GM12878 (cell line): ENCODE results near the gene PLA2G4E. TPM values are rescaled to one million over a fixed set of nuclear protein-coding genes. Genes with fewer than 3 reads are reported as not detected.

Experiments
- ATAC-seq: fragments of 200-7000 bp; cut with Tn5 transposase; 3 replicates; pipeline ENCODE4 v1.9.1; 2020; ENCODE audit warnings: mild to moderate bottlenecking, moderate library complexity
- BruUV-seq: library from RNA; stranded (reverse); fragments of 400-500 nt; replicated peaks from 2 replicates; lab custom pipeline; 2021; lab: Mats Ljungman, UMichigan
- CTCF ChIA-PET: fragments of 300-600 bp; sonication (Branson Sonifier 250); formaldehyde crosslinking; extraction: SDS; loops from one replicate; lab custom pipeline; 2021; ENCODE audit warnings: inconsistent platforms; lab: Yijun Ruan, JAX
- POLR2A ChIA-PET: fragments of 350-600 bp; formaldehyde crosslinking; extraction: SDS; loops from one replicate; lab custom pipeline; 2021; ENCODE audit warnings: inconsistent platforms; lab: Charles Lee
- RAD21 ChIA-PET: fragments of 300-600 bp; sonication (Branson Sonifier 250); formaldehyde crosslinking; loops from one replicate; lab custom pipeline; 2023; ENCODE audit warnings: antibody characterized with exemption; ENCODE audit not compliant: unreplicated experiment; lab: Charles Lee
- SMC1A ChIA-PET: fragments of 300-600 bp; sonication (Branson Sonifier 250); formaldehyde crosslinking; loops from one replicate; lab custom pipeline; 2023; ENCODE audit not compliant: unreplicated experiment, uncharacterized antibody; lab: Charles Lee
- DNase-seq: peaks from one replicate; pipeline ENCODE4 v3.0.0-alpha.2; 2011; ENCODE audit warnings: low read depth, low spot score
- FAIRE-seq: peaks from 3 replicates; lab custom pipeline; 2011; peaks lifted over from hg19 to GRCh38; lab: Jason Lieb, UNC
- H2AFZ ChIP-seq: 2 replicates; pipeline ENCODE4 v1.6.0; 2011; ENCODE audit warnings: low read depth, low read length, control low read depth; ENCODE audit not compliant: control insufficient read depth
- H3K27ac ChIP-seq: 2 replicates; pipeline ENCODE4 v1.5.1; 2011; ENCODE audit warnings: control low read depth; ENCODE audit not compliant: control insufficient read depth, insufficient read depth
- H3K27me3 ChIP-seq, 2 experiments: replicated peaks in 1 of 2; 2 replicates each; pipeline versions ENCODE4 v1.6.0 to v1.6.1; 2011; ENCODE audit warnings: low read length in 1 of 2; ENCODE audit not compliant: control insufficient read depth in 2 of 2, insufficient read depth in 2 of 2
- H3K36me3 ChIP-seq, 2 experiments: 2 replicates each; pipeline ENCODE4 v1.5.1; 2011; ENCODE audit warnings: low read length in 1 of 2; ENCODE audit not compliant: control insufficient read depth in 2 of 2, insufficient read depth in 2 of 2
- H3K4me1 ChIP-seq: 2 replicates; pipeline ENCODE4 v1.6.1; 2011; ENCODE audit warnings: mild to moderate bottlenecking, low read length, moderate library complexity, mixed read lengths; ENCODE audit not compliant: control insufficient read depth, insufficient read depth
- H3K4me2 ChIP-seq: 2 replicates; pipeline ENCODE4 v1.6.0; 2011; ENCODE audit warnings: control low read depth; ENCODE audit not compliant: control insufficient read depth, insufficient read depth
- H3K4me3 ChIP-seq: fragments of 200-600 bp; sonication (generic); 2 replicates; pipeline ENCODE4 v1.5.1; 2016
- H3K79me2 ChIP-seq: 2 replicates; pipeline ENCODE4 v1.6.0; 2011; ENCODE audit warnings: low read length; ENCODE audit not compliant: control insufficient read depth, insufficient read depth
- H3K9ac ChIP-seq: 2 replicates; pipeline ENCODE4 v1.8.0; 2011; ENCODE audit warnings: low read length, control low read depth, mixed read lengths; ENCODE audit not compliant: control insufficient read depth, insufficient read depth
- H3K9me3 ChIP-seq: replicated peaks from 3 replicates; pipeline ENCODE4 v1.5.1; 2011; ENCODE audit warnings: mild to moderate bottlenecking, low read length; ENCODE audit not compliant: control insufficient read depth, insufficient read depth
- H4K20me1 ChIP-seq: 2 replicates; pipeline ENCODE4 v1.6.0; 2011; ENCODE audit not compliant: control insufficient read depth, insufficient read depth
- EGR1 ChIP-seq, 2 experiments: IDR thresholded peaks; 1 replicate in 1 of 2; 2 replicates in 1 of 2; pipeline ENCODE4 v1.6.1; 2011 to 2012; ENCODE audit warnings: low read depth in 2 of 2, low read length in 2 of 2, borderline replicate concordance in 1 of 2, mild to moderate bottlenecking in 1 of 2, moderate library complexity in 1 of 2
- KDM1A ChIP-seq: fragments of 200-600 bp; sonication (generic); IDR thresholded peaks from 2 replicates; pipeline ENCODE4 v1.6.1; 2016; ENCODE audit warnings: borderline replicate concordance
- NFYA ChIP-seq: IDR thresholded peaks from 2 replicates; pipeline ENCODE4 v1.6.1; 2011; ENCODE audit warnings: low read depth, mild to moderate bottlenecking, low read length, improper control_type of control experiment, borderline replicate concordance
- NFYB ChIP-seq: IDR thresholded peaks from 2 replicates; pipeline ENCODE4 v1.6.1; 2011; ENCODE audit warnings: low read depth, mild to moderate bottlenecking, low read length, improper control_type of control experiment, moderate library complexity; ENCODE audit not compliant: insufficient read depth
- NR2C2 ChIP-seq: IDR thresholded peaks from 2 replicates; pipeline ENCODE4 v1.6.1; 2011; ENCODE audit warnings: borderline replicate concordance, low read depth; ENCODE audit not compliant: control insufficient read depth, insufficient read length
- POLR2AphosphoS2 ChIP-seq: IDR thresholded peaks from 2 replicates; pipeline ENCODE4 v1.6.1; 2011; ENCODE audit warnings: low read depth, mild to moderate bottlenecking, low read length, improper control_type of control experiment, moderate library complexity
- SREBF1 ChIP-seq: IDR thresholded peaks from 2 replicates; pipeline ENCODE4 v1.6.1; 2012; ENCODE audit warnings: mild to moderate bottlenecking, low read length
- WRNIP1 ChIP-seq: IDR thresholded peaks from 2 replicates; pipeline ENCODE4 v1.6.1; 2011; ENCODE audit warnings: low read depth, low read length, improper control_type of control experiment, borderline replicate concordance
- WGBS: methylation state at CpG from one replicate; pipeline ENCODE4 v1.1.6; 2016; ENCODE audit warnings: low lambda C conversion rate; ENCODE audit not compliant: insufficient replicate concordance, insufficient coverage; ENCODE audit errors: missing lambda C conversion rate; 5-methylcytosine and 5-hydroxymethylcytosine counted together
- in situ Hi-C: fragments of 300-500 bp; cut with MboI; formaldehyde crosslinking; loops from 9 replicates; pipeline ENCODE4 v1.14.3; 2018; ENCODE audit warnings: mixed read lengths
- intact Hi-C: fragments of 100-400 bp; cut with micrococcal nuclease; formaldehyde crosslinking; loops from one replicate; pipeline ENCODE4 v1.14.2; 2022; ENCODE audit not compliant: unreplicated experiment
- polyA plus RNA-seq, 11 experiments: library from polyadenylated mRNA; depleted of rRNA in 4 of 11; unstranded in 6 of 11; stranded (reverse) in 5 of 11; fragments of >200 nt; fragmentation: Nextera tagmentation in 4 of 11; fragmentation: Illumina TruSeq in 1 of 11; extraction: Ambion mirVana in 4 of 11; extraction: Trizol in 1 of 11; gene quantifications; 1 replicate in 1 of 11; 2 replicates in 10 of 11; pipeline versions ENCODE4 v1.2.1 to v1.2.3, GENCODE V29; 2011 to 2016; ENCODE audit warnings: inconsistent platforms in 2 of 11, missing spikeins in 2 of 11, low read depth in 1 of 11
- total RNA-seq, 4 experiments: library from RNA; depleted of rRNA in 3 of 4; stranded (reverse); fragments of >200 nt in 3 of 4; fragmentation: Illumina TruSeq in 1 of 4; extraction: Trizol in 1 of 4; gene quantifications; 2 replicates each; pipeline versions ENCODE4 v1.2.1 to v1.2.3, GENCODE V29; 2013 to 2021
- TF ChIP-seq, protein P1 (sequence below): IDR thresholded peaks from 2 replicates; pipeline ENCODE4 v1.6.1; 2011; ENCODE audit warnings: low read depth, mild to moderate bottlenecking, low read length, moderate library complexity, borderline replicate concordance; ENCODE audit errors: extremely low read depth
- TF ChIP-seq, protein P2 (sequence below): fragments of 450-650 bp; IDR thresholded peaks from 2 replicates; pipeline ENCODE4 v1.6.1; 2016; ENCODE audit warnings: mild to moderate bottlenecking, moderate library complexity, borderline replicate concordance
- TF ChIP-seq, protein P3 (sequence below): fragments of 450-650 bp; IDR thresholded peaks from 2 replicates; pipeline ENCODE4 v1.6.1; 2016; ENCODE audit warnings: mild to moderate bottlenecking
- TF ChIP-seq, protein P4 (sequence below): fragments of 450-650 bp; IDR thresholded peaks from 2 replicates; pipeline ENCODE4 v1.6.1; 2017; ENCODE audit warnings: mild to moderate bottlenecking, moderate library complexity

PLA2G4E gene
- total and polyA plus RNA-seq, 10 of the 15 experiments (the other 5 are each of a cell fraction or from before 2014, with no cell fraction given) = 0.05 to 0.32 (median 0.06) TPM; not detected in 5

DNA sequence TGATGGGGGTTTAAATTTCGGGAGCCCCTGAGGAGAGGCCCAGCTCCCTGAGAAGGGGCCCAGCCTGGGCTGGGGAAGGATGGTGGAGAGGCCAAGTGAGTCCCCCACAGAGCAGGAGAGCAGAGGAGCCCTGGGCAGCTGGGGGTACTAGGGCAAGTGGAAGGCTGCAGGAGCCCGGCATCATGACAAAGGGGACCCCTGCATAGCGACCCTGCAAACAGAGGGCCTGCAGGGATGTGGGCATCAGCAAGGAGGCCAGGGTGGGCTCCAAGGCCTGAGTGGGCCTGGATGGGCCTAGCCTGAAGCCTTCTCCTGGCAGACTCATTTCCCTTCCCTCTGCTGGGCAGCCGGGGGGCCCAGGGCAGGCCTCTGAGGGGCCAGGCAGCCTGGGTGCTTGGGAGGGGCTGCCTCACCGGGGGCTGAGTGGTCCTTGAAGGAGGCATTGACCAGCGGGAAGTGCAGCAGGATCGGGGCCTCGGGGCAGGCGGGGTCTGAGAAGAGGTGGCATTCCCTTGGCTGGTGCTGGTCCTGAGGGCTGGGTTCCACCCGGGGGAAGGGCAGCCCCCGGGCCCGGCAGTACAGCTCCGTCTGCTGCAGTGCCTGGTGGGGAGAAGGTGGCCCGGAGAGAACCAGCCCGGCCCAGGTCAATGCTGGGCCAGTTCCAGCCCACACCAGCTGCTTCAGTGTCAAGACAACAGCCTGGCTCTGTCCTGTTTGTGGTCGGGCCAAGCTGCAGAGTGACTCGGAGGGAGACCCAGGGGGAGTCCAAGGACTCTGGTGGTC is 48.8 kb upstream of the PLA2G4E start:
- Histone ChIP-seq H3K4me1 (peaks cover 7% of the 10 kb centered on the region), H3K27me3 (no peaks in the 10 kb centered on the region; a peak in 1 of 4 replicates), H3K36me3 (no peaks in the 10 kb centered on the region), H3K4me3 (no peak overlapping the region), H3K27ac (no peak overlapping the region), H4K20me1 (no peaks in the 10 kb centered on the region), H2AFZ (no peak overlapping the region), H3K4me2 (no peak overlapping the region), H3K9me3 (no peaks in the 10 kb centered on the region), H3K9ac (no peak overlapping the region), H3K79me2 (no peaks in the 10 kb centered on the region)
- TF ChIP-seq, protein P1, sequence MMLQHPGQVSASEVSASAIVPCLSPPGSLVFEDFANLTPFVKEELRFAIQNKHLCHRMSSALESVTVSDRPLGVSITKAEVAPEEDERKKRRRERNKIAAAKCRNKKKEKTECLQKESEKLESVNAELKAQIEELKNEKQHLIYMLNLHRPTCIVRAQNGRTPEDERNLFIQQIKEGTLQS = no peak
- TF ChIP-seq NFYB (no peak), WRNIP1 (no peak), KDM1A (no peak), NFYA (no peak), NR2C2 (no peak), SREBF1 (no peak), EGR1 (IDR thresholded peaks at IDR 0.05; ENCODE audit: borderline replicate concordance in 1 of 2, low read depth in 2 of 2, low read length in 2 of 2) (no peak), POLR2AphosphoS2 (no peak)
- TF ChIP-seq, protein P2, sequence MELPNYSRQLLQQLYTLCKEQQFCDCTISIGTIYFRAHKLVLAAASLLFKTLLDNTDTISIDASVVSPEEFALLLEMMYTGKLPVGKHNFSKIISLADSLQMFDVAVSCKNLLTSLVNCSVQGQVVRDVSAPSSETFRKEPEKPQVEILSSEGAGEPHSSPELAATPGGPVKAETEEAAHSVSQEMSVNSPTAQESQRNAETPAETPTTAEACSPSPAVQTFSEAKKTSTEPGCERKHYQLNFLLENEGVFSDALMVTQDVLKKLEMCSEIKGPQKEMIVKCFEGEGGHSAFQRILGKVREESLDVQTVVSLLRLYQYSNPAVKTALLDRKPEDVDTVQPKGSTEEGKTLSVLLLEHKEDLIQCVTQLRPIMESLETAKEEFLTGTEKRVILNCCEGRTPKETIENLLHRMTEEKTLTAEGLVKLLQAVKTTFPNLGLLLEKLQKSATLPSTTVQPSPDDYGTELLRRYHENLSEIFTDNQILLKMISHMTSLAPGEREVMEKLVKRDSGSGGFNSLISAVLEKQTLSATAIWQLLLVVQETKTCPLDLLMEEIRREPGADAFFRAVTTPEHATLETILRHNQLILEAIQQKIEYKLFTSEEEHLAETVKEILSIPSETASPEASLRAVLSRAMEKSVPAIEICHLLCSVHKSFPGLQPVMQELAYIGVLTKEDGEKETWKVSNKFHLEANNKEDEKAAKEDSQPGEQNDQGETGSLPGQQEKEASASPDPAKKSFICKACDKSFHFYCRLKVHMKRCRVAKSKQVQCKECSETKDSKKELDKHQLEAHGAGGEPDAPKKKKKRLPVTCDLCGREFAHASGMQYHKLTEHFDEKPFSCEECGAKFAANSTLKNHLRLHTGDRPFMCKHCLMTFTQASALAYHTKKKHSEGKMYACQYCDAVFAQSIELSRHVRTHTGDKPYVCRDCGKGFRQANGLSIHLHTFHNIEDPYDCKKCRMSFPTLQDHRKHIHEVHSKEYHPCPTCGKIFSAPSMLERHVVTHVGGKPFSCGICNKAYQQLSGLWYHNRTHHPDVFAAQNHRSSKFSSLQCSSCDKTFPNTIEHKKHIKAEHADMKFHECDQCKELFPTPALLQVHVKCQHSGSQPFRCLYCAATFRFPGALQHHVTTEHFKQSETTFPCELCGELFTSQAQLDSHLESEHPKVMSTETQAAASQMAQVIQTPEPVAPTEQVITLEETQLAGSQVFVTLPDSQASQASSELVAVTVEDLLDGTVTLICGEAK = no peak
- TF ChIP-seq, protein P3, sequence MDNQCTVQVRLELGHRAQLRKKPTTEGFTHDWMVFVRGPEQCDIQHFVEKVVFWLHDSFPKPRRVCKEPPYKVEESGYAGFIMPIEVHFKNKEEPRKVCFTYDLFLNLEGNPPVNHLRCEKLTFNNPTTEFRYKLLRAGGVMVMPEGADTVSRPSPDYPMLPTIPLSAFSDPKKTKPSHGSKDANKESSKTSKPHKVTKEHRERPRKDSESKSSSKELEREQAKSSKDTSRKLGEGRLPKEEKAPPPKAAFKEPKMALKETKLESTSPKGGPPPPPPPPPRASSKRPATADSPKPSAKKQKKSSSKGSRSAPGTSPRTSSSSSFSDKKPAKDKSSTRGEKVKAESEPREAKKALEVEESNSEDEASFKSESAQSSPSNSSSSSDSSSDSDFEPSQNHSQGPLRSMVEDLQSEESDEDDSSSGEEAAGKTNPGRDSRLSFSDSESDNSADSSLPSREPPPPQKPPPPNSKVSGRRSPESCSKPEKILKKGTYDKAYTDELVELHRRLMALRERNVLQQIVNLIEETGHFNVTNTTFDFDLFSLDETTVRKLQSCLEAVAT = no peak
- TF ChIP-seq, protein P4, sequence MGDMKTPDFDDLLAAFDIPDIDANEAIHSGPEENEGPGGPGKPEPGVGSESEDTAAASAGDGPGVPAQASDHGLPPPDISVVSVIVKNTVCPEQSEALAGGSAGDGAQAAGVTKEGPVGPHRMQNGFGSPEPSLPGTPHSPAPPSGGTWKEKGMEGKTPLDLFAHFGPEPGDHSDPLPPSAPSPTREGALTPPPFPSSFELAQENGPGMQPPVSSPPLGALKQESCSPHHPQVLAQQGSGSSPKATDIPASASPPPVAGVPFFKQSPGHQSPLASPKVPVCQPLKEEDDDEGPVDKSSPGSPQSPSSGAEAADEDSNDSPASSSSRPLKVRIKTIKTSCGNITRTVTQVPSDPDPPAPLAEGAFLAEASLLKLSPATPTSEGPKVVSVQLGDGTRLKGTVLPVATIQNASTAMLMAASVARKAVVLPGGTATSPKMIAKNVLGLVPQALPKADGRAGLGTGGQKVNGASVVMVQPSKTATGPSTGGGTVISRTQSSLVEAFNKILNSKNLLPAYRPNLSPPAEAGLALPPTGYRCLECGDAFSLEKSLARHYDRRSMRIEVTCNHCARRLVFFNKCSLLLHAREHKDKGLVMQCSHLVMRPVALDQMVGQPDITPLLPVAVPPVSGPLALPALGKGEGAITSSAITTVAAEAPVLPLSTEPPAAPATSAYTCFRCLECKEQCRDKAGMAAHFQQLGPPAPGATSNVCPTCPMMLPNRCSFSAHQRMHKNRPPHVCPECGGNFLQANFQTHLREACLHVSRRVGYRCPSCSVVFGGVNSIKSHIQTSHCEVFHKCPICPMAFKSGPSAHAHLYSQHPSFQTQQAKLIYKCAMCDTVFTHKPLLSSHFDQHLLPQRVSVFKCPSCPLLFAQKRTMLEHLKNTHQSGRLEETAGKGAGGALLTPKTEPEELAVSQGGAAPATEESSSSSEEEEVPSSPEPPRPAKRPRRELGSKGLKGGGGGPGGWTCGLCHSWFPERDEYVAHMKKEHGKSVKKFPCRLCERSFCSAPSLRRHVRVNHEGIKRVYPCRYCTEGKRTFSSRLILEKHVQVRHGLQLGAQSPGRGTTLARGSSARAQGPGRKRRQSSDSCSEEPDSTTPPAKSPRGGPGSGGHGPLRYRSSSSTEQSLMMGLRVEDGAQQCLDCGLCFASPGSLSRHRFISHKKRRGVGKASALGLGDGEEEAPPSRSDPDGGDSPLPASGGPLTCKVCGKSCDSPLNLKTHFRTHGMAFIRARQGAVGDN = no peak
- WGBS = 23% methylated on average over 17 of the region's 17 CpGs
- BruUV-seq = no TSS peak
- intact Hi-C loops (no loop called here), in situ Hi-C loops (no loop called here)
- FAIRE-seq = no peak
- POLR2A ChIA-PET = no interaction called here
- RAD21 ChIA-PET = no interaction called here
- ATAC-seq = no peak
- CTCF ChIA-PET = interaction anchor here (1.5 kb wide), 1 partner anchor 14 kb away, joined by 7 read pairs; no protein-coding TSS in a partner anchor
- DNase-seq = no peak
- SMC1A ChIA-PET = no interaction called here
